ENCODE results near the gene FAM131A. TPM values are rescaled to one million over a fixed set of nuclear protein-coding genes. Genes with fewer than 3 reads are reported as not detected.

Gene FAM131A
- total RNA-seq, 1 experiment from 2014 or later, result 14.4 TPM

GRCh38 chr3:184325269-184325668, 12.1 kb upstream of the FAM131A start:
- Histone ChIP-seq H3K23me2 (ENCODE audit: insufficient read length, low read depth, low read length, poor library complexity, severe bottlenecking) (no peaks in the 10 kb centered on the region), H3K14ac (ENCODE audit: insufficient read depth, low read length) (no peak overlapping the region), H2BK20ac (ENCODE audit: low read depth, low read length, poor library complexity, severe bottlenecking) (no peak overlapping the region), H3K23ac (ENCODE audit: insufficient read length, low read depth, low read length) (no peak overlapping the region), H2AFZ (ENCODE audit: low read length) (no peak overlapping the region), H3K18ac (ENCODE audit: insufficient read length, low read depth, low read length) (no peak overlapping the region), H3K56ac (ENCODE audit: insufficient read length, low read depth, low read length) (no peak overlapping the region), H3K4me2 (ENCODE audit: insufficient read depth, insufficient read length, low read length) (no peak overlapping the region), H3K9me3 (ENCODE audit: control insufficient read depth, low read depth, low read length) (no peaks in the 10 kb centered on the region), H3K9ac (ENCODE audit: extremely low read depth, insufficient read length, low read length) (no peak overlapping the region), H3K79me2 (ENCODE audit: insufficient read depth, low read length) (no peaks in the 10 kb centered on the region), H4K20me1 (ENCODE audit: control insufficient read depth, insufficient read depth, insufficient read length) (no peaks in the 10 kb centered on the region), H4K5ac (ENCODE audit: insufficient read length, low read depth, low read length) (no peak overlapping the region), H2BK120ac (ENCODE audit: low read depth, low read length, poor library complexity, severe bottlenecking) (no peak overlapping the region), H2AK5ac (ENCODE audit: insufficient read length, low read length) (no peak overlapping the region), H2BK15ac (ENCODE audit: low read depth, low read length) (no peak overlapping the region), H2BK5ac (ENCODE audit: insufficient read length, low read length) (no peak overlapping the region), H2BK12ac (ENCODE audit: insufficient read length, low read depth, low read length) (no peak overlapping the region), H3K27me3 (ENCODE audit: insufficient read depth, low read length) (no peaks in the 10 kb centered on the region), H4K8ac (replicated peaks; ENCODE audit: insufficient read length, low read depth, low read length) (no peak overlapping the region), H3T11ph (ENCODE audit: low read length) (no peak overlapping the region), H3K79me1 (ENCODE audit: insufficient read depth, low read depth, low read length, poor library complexity, severe bottlenecking) (no peaks in the 10 kb centered on the region), H3K4me1 (ENCODE audit: insufficient read depth, low read length) (no peaks in the 10 kb centered on the region), H3K4ac (ENCODE audit: low read depth, low read length) (no peak overlapping the region), H4K91ac (ENCODE audit: insufficient read length, low read depth, low read length) (no peak overlapping the region), H3K27ac (ENCODE audit: insufficient read length, low read depth, low read length) (no peak overlapping the region)
- no peak overlapping the region; a peak in 1 of 5 replicates for H3K4me3 Mint-ChIP-seq
- no CpG with 5 or more reads among the region's 13 CpGs for WGBS (ENCODE audit: extremely low coverage, insufficient read length, low lambda C conversion rate)
- no peaks in the 10 kb centered on the region for H3K9me3 Mint-ChIP-seq
- TF ChIP-seq CTCF (conservative IDR thresholded peaks at IDR 0.05), result no peak
- no peaks in the 10 kb centered on the region; the same call in none of the 2 replicates for H3K27me3 Mint-ChIP-seq (ENCODE audit: low read depth)
- H3K36me3 Mint-ChIP-seq (ENCODE audit: insufficient read depth in 1 of 3, low read depth in 3 of 3), result peaks cover 92 to 99% (median 98%) of the 10 kb centered on the region in 3 experiments
- H3K4me1 Mint-ChIP-seq, result no peaks in the 10 kb centered on the region
- peak overlapping the region in 1 of 3 experiments; percentile 84; a peak in 3 of 7 replicates for H3K27ac Mint-ChIP-seq
- DNase-seq, result no peak

Data from H9 (cell line).